Thoracic aorta (tissue), 2 donors: ENCODE results near the gene TBL1Y. TPM values are rescaled to one million over a fixed set of nuclear protein-coding genes. Genes with fewer than 3 reads are reported as not detected.

Experiments
- ATAC-seq: fragments of 150-250 bp; one replicate; pipeline ENCODE4 v1.8.0; 2017; ENCODE audit warnings: low read depth; ENCODE audit not compliant: insufficient number of reproducible peaks, low FRiP score
- DNase-seq: peaks from one replicate; pipeline ENCODE4 v3.0.0-alpha.2; 2020; ENCODE audit warnings: low spot score
- H3K27ac ChIP-seq, 2 donors: fragments of 200-600 bp; sonication (generic); 1 replicate in 1 of 2; 2 replicates in 1 of 2; pipeline ENCODE4 v1.5.1; 2016; ENCODE audit warnings: mild to moderate bottlenecking in 2 of 2, moderate library complexity in 2 of 2
- H3K27me3 ChIP-seq: fragments of 200-600 bp; sonication (generic); replicated peaks from 2 replicates; pipeline ENCODE4 v1.6.0; 2016; ENCODE audit warnings: mild to moderate bottlenecking; ENCODE audit not compliant: insufficient read depth
- H3K36me3 ChIP-seq: fragments of 200-600 bp; sonication (generic); one replicate; pipeline ENCODE4 v1.5.1; 2016
- H3K4me1 ChIP-seq, 2 donors: fragments of 200-600 bp; sonication (generic); 1 replicate in 1 of 2; 2 replicates in 1 of 2; pipeline versions ENCODE4 v1.5.1 to v1.6.0; 2016; ENCODE audit warnings: low read depth in 2 of 2, mild to moderate bottlenecking in 1 of 2; ENCODE audit not compliant: control insufficient read depth in 1 of 2
- H3K4me3 ChIP-seq: fragments of 200-600 bp; sonication (generic); 2 replicates; pipeline ENCODE4 v1.5.1; 2016; ENCODE audit warnings: mild to moderate bottlenecking
- H3K9me3 ChIP-seq: fragments of 200-600 bp; sonication (generic); 2 replicates; pipeline ENCODE4 v1.5.1; 2016
- total RNA-seq, 2 donors: library from RNA; depleted of rRNA; stranded (reverse); fragments of >200 nt; gene quantifications; one replicate each; pipeline versions ENCODE4 v1.1.0 to v1.2.3, GENCODE V29; 2016
- TF ChIP-seq, protein P1 (sequence below): fragments of 200-600 bp; sonication (generic); IDR thresholded peaks from one replicate; pipeline ENCODE4 v1.5.1; 2019; ENCODE audit warnings: antibody characterized with exemption

TBL1Y gene
- total RNA-seq, 2 donors from 2014 or later, result 0.27 to 0.28 TPM

DNA sequence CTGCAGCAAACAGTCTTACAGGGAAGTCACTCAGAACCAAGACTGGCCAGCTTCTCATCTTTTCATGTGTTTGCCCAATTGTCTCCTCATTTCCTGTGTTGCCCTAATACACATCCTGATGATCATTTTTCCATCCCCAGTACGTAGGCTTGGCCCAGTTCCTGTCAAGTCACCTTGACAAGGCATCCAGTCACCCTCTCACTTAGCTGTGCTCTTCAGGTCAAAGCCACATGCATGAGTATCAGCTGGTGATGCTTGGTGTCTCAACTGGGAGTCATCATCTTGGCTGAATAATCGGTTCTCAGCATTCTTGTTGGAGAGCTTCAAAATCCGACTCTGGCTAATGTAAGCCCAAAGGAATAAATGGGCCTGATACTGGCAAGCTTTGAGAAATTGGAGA, 186.5 kb downstream of the TBL1Y start:
- Histone ChIP-seq H3K9me3 (no peaks in the 10 kb centered on the region), H3K4me3 (no peak overlapping the region), H3K27ac (no peak overlapping the region), H3K36me3 (no peaks in the 10 kb centered on the region), H3K27me3 (no peaks in the 10 kb centered on the region), H3K4me1 (no peaks in the 10 kb centered on the region)
- TF ChIP-seq, protein P1, sequence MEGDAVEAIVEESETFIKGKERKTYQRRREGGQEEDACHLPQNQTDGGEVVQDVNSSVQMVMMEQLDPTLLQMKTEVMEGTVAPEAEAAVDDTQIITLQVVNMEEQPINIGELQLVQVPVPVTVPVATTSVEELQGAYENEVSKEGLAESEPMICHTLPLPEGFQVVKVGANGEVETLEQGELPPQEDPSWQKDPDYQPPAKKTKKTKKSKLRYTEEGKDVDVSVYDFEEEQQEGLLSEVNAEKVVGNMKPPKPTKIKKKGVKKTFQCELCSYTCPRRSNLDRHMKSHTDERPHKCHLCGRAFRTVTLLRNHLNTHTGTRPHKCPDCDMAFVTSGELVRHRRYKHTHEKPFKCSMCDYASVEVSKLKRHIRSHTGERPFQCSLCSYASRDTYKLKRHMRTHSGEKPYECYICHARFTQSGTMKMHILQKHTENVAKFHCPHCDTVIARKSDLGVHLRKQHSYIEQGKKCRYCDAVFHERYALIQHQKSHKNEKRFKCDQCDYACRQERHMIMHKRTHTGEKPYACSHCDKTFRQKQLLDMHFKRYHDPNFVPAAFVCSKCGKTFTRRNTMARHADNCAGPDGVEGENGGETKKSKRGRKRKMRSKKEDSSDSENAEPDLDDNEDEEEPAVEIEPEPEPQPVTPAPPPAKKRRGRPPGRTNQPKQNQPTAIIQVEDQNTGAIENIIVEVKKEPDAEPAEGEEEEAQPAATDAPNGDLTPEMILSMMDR, result no peak
- DNase-seq (no peak), ATAC-seq (no peak)

DNA sequence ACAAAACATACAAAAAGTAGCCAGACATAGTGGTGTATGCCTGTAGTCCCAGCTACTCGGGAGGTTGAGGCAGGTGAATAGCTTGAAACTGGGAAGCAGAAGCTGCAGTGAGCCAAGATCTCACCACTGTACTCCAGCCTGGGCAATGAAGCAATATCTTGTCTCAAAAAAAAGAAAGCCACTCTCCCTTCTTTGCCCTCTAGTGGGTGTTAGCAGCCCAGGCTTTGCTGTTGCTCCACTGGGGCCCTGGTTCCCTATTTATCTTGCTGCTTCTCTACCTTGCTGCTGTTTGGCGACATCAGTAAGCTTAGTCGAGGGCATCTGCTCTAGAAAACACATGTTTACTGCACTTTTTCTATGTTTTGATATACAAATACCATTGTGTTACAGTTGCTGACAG, 189.2 kb downstream of the TBL1Y start:
- TF ChIP-seq, protein P1, result no peak
- H3K36me3 ChIP-seq, result no peaks in the 10 kb centered on the region
- H3K4me1 ChIP-seq, result no peaks in the 10 kb centered on the region
- no peak overlapping the region for H3K27ac ChIP-seq
- ATAC-seq (no peak), DNase-seq (no peak)
- H3K4me3 ChIP-seq, result no peak overlapping the region
- H3K9me3 ChIP-seq, result no peaks in the 10 kb centered on the region
- H3K27me3 ChIP-seq, result no peaks in the 10 kb centered on the region

DNA sequence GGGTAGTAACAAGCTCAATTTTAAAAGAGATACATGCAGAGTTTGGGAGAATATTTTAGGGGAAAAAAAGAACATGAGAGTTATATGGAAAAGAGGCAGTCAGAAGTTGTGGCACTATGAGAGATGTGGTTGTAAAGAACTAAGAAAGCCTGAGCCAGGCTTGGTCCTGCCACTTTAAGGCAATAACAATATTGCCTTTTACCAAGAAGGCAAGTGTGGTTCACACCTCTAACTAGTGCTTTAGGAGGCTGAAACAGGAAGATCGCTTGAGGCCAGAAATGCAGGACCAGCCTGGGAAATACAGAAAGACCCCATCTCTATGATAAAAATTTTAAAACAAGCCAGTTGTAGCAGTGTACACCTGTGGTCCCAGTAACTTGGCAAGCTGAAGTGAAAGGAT, 192.2 kb downstream of the TBL1Y start:
- ATAC-seq (no peak), DNase-seq (no peak)
- no peaks in the 10 kb centered on the region for H3K36me3 ChIP-seq
- H3K27ac ChIP-seq, result no peak overlapping the region
- no peaks in the 10 kb centered on the region for H3K27me3 ChIP-seq
- H3K9me3 ChIP-seq, result no peaks in the 10 kb centered on the region
- TF ChIP-seq, protein P1, result no peak
- no peak overlapping the region for H3K4me3 ChIP-seq
- no peaks in the 10 kb centered on the region for H3K4me1 ChIP-seq

DNA sequence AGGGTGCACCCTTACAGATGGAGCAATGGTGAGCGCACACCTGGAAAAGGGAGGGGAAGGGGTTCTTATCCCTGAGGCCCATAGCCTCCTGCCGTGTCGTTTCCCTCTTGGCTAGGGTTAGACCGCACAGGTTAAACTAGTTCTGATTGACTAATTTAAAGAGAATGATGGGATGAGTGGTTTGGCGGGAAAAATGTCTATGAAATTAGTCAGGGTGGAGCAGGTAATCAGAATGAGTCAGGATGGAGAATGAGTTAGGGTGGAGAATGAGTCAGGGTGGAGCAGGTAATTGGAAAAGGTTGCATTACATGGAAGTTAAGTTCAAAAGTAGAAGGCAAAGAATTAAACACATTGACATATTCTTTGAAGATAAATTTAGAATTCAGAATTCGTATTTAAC, 196.7 kb downstream of the TBL1Y start:
- Histone ChIP-seq H3K4me3 (no peak overlapping the region), H3K9me3 (no peaks in the 10 kb centered on the region), H3K27ac (no peak overlapping the region), H3K4me1 (no peaks in the 10 kb centered on the region), H3K36me3 (no peaks in the 10 kb centered on the region), H3K27me3 (no peaks in the 10 kb centered on the region)
- DNase-seq (no peak), ATAC-seq (no peak)
- TF ChIP-seq, protein P1, result no peak

DNA sequence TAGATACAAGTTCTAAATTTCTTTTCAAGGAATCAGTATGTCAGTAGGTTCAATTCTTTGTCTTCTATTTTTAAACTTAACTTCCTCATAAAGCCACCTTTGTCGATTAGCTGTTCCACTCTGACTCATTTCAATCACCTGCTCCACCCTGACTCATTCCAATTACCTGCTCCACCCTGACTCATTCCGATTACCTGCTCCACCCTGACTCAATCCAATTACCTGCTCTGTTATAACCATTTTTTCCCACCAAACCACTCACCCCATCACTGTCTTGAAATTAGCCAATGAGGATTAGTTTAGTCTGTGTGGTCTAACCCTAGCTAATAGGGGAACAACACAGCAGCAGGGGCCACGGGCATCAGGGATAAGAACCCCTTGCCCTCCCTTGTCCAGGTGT, 199.6 kb downstream of the TBL1Y start:
- TF ChIP-seq, protein P1, result no peak
- no peak overlapping the region for H3K4me3 ChIP-seq
- no peaks in the 10 kb centered on the region for H3K27me3 ChIP-seq
- H3K9me3 ChIP-seq, result no peaks in the 10 kb centered on the region
- H3K4me1 ChIP-seq, result no peaks in the 10 kb centered on the region
- H3K36me3 ChIP-seq, result no peaks in the 10 kb centered on the region
- DNase-seq (no peak), ATAC-seq (no peak)
- H3K27ac ChIP-seq, result no peak overlapping the region
